ENCODE results near the gene PLA2R1.
"Not testable (repeated sequence)": the region's sequence is repeated elsewhere in the genome, so short reads cannot be mapped to it uniquely, and the experiment has no call there.

Gene PLA2R1

DNA sequence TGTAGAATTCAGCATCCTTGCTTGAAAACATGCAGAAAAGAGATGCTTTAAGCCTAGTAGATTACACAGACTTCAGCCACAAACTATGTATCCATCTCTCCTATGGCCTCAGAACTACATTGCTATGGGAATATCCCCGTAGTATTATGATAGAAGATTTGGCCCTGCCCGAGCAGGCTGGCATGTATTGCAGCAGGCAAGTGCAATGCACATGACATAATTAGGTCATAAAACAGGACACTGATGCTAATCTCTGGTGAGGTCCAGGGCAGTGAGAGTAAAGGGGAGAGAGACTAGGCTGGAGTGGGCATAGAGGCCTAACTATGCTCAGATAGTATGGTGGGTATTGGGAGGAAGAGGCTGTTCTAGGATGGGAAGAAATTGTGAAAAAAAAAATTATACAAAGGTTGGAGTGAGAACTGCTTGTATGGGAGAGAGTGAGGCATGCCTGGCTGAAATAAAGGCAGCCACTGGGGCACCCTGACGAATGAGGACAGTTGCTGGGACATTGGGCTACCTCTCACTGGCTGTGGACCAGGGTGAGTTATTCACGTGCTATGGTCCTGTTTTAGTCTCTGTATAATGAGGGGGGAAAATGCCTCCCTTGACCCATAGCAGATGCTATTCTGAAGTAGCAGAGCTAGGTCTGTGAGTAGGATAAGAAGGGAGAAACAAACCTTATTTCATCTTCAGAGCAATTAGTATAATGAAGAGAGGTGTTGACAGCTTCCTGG, 1.6 kb upstream of the PLA2R1 start:
- DNase-seq (ENCODE audit: low read depth): no peak

DNA sequence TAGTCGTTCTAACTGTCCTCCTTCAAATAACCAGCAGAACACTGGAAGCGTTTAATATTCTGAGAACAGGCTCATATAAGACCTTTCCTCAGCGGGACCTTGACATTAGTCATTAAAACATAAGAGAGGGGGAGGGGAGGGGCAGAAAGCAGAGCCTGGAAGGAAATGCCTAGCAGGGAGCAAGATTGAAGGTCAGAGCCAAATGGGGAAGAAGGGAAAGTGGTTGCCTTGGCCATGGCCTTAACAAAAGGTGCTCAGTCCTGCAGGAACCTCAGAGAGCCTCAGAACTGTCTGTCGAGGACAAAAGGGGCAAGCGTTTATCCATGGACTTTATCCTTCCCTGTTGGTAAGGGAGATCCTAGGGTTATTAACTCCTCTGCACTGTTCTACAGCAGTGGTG, 856 bp upstream of the PLA2R1 start:
- DNase-seq (ENCODE audit: low read depth): no peak

DNA sequence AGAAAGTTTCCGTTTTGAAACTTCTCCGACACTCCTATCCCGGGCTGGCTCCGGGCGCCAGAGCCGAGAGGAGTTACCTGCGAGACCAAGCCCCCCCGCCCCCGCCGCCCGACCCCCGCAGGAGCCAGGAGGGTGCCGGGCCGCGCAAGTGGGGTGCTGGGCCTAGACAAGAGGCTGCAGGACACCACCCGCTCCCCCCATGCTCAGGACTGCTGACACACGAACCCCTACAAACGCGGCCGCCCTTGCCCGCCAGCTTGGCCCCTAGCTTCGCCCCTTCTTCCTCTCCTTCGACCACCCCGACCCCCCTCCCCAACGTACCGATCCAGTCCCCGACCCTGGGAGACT, 497 bp downstream of the PLA2R1 start:
- no peak for DNase-seq (ENCODE audit: low read depth)

DNA sequence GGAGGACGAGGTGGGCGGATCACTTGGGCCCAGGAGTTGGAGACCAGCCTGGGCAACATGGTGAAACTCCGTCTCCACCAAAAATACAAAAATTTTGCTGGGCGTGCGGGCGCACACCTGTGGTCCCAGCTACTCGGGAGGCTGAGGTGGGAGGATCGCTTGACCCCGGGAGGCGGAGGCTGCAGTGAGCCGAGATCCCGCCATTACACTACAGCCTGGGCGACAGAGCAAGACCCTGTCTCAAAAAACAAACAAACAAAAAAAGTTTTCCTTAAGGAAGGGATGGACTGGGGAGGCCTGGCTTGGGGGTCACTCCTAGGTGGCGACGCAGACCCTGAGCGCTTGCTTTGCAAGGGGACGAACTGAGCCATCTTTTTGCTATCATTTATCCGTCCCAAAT, 882 bp downstream of the PLA2R1 start:
- DNase-seq (ENCODE audit: low read depth): no peak

DNA sequence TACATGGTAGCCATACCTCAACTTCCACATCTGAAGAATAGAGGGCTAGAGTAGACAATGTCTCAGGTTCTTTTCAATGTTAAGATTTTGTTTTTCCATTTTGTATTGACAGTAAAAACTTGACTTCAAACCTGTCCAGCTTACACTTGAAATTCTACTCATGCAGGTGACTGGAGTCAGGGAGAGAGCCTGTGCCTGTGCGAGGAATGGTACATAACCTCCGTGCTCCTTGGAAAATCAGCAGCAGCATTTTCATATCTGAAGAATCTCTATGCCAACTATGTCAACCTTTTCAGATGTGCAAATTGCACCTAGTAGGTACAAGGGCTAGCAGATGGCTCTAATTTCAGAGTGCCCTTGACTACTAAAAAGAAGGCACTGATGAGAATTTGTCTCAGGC, 2.1 kb downstream of the PLA2R1 start:
- no peak for DNase-seq (ENCODE audit: low read depth)

DNA sequence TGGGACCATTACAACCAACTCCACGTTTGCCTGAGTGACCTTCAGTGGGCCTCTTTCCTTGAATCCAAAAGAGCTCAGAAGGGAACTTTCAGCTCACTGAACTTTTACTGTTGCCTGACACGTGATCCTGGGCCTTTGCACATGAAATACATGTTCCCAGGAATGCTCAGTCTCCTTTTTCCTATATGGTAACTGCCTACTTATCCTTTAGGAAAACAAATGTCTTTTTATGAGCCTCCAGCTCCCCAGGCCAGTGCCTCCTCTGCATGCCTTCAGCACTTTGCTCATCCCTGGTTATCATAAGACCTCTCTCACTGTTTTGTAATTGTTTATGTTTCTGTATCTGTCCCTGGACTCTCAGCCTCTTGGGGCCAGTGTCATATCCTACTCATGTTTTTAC, 5.1 kb downstream of the PLA2R1 start:
- DNase-seq (ENCODE audit: low read depth): no peak

DNA sequence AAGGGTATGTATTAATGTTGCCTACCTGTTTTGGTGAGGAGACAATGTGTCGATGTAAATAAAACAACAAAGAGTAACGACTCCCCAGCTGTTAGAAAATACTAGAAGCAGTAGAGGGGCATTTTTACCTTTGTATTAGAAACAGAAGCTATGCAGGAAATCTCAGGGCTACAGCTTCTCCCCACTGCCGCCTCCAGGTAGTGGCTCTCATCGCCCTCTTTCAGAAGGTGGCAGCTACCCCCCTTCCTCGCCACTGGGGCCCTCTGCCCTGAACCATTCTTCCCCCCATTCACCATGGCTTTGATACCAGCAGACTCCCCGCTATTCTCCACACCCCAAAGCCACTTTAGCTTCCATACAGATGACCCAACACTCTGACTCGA, 6.7 kb downstream of the PLA2R1 start:
- no peak for DNase-seq (ENCODE audit: low read depth)

DNA sequence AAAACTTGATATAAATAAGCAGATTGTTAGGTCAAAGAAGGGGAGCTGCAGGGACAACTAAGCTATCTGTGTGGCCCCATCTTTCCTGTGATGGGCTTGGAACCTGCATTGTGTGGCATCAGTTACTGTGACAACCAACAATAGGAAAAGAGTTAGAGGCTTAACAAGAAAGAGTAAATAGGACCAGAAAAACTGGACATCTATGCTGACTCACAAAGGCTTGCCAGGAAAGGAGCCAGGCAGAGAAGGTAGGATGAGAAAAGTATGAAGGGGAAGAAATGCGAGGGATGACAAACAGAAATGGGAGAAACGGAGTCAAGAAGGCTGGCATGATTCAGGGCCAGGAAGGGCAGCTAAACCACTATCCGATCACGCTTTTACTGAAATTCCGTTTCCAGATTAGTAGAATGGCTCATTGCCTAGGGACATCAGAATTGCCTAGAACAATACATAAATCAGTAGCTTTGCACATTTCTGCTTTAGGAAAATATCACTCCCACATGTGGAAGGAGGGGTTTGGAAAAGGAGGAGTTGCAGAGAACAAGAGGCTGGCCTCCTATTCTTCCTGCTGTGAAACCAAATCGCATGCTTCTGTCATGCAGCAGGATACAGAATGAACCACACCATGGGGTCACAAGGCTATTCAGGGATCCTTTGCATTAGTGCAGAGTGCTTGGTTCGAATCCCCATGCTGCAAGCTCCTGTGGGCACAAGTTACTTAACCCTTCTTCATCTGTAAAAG, 7.3 kb downstream of the PLA2R1 start:
- DNase-seq (ENCODE audit: low read depth): no peak

DNA sequence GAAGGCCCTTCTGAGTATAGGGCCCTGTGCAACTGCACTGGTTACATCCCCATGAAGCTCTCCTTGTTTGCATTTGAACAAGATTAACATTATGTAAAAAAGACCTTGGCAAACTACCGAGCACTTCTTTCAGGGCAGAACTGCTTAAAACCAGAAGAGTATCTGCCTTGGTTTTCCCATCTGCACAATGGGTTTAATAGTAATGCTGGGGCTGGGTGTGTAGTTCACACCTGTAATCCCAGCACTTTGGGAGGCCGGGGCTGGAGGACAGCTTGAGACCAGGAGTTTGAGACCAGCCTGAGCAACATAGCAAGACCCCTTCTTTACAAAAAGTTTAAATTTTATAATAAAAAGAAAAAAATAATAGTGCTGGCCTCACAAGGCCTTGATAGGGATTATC, 8.5 kb downstream of the PLA2R1 start:
- no peak for DNase-seq (ENCODE audit: low read depth)

DNA sequence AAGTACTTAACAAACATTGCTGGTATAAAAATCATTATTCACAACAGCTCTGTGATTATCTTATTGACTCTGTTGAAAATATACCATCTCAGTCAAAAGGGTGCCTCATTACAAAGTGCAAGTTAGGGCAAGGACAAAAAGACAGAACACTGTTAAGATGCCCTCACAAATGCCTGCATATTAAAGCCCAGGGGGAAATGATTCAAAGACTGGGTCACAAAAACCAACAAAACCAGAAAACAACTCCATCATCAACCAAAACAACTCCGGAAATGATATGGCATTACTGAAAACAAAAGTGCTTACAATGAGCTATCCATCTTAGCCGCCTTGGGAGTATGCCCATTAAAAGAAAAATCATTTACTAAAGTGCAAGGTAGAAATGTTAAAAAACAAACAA, 9.9 kb downstream of the PLA2R1 start:
- no peak for DNase-seq (ENCODE audit: low read depth)

DNA sequence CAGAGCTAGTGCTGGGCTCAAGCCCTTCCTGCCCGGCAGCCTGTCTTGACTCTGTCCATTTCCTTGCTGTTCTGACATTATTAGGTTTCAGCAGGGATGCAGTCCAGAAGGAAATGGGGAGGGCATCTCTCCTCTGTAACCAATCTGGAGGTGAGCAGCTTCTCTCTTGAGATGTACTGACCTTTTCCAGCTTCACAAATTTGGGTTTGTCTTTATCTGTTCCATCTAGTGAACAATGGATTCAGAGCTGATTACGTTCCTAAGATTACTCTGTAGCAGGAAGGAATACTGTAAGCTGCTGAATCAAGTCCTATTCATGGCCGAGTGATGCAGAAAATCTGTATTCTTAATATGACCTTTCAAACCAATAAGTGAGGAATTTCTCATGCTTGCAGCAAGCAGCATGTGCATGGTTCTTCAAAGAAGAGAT, 11.0 kb downstream of the PLA2R1 start:
- no peak for DNase-seq (ENCODE audit: low read depth)

DNA sequence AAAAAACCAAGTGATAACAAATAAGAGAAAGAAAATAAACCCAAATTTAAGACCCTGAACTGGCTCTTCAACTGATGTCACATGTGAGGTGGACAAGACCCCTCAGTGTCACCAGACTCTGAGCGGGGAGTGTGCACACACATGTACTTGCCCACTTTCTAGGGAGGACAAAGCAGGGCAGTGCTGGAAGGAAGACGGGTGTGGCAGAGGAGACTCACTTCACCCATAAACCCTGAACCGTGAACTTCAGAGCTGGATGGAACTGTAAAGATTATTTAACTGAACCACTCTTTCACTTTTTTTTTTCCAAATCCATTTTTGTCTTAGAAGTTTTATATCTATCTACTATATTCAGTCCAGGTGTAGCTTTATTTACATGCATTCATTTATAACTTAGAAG, 12.3 kb downstream of the PLA2R1 start:
- no peak for DNase-seq (ENCODE audit: low read depth)

DNA sequence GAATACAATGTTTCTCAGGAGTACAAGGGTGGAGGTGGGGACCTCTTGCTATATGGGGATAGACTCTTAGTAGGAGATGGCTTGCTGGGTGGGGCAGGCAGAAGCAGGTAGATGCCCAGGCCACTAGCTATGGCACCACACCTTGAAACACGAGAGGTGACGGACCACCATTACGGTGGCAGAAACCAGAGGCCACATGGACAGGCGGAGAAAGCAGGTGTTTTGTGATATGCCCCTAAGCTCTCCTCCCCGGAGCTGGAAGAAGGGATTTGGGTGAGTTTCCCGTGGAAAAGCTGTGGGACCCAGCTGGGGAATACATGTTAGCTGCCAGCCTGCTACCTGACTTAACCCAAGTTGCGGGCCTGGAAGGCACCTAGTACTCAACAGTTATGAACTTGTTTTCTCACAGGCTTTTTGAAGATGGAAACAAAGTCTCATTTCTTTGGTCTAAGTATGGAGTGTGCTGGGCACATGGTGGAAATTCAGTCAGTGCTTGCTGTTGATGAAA, 16.7 kb downstream of the PLA2R1 start:
- DNase-seq (ENCODE audit: low read depth): no peak

DNA sequence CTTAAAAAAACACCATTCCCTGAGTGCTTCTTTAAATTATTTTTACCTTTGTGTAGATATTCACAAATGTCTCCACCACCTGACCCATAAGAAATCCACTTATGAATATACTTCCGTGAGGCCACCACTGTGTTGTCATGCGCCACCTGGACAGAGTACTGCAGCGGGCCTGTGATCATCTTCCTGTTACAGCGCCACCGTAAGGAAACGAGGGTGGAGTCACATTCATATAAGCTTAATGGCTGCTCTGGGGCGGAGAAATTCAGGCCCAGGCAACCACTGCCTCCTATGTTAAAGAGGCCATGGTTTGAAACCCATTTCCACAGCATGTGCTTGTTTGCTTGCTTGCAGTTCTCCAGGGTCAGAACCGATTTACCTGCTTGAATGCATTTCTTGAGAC, 17.7 kb downstream of the PLA2R1 start:
- DNase-seq (ENCODE audit: low read depth): no peak

DNA sequence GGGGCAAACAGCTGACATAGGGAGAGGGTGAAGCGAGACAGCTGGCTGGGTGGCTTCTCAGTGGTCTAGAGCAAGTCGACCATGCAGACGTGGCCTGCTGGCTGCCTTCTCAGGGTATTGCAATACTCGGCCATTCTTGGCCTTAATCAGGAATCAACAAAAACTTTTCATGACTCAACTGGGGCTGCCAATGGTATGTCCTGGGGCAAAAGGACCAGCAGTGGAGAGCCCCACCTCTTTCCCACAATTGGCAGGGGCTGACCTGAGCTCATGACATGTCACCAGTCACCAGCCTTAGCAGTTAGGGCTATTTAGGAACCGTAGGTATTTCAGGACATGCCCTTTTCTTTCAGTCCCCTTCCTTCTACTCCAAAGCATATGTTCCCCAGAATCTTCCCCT, 19.1 kb downstream of the PLA2R1 start:
- DNase-seq (ENCODE audit: low read depth): no peak

DNA sequence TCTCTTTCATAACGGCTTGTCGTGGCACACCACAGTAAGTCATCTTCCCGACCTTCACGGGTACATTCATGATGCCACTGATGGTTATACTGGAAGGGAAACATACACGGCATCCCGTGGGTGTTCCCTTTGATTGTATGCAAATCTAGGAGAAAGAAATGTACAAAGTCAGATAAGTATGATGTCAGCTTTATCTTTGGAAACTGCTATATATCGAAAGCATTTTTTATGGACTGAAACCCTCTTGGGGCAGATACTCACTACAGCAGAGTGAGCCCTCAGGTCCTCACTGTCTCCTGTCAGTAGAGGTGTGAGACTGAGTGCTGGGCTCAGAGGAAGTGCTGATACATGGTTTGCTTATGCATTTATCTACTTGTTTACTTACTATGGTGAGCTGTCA, 20.4 kb downstream of the PLA2R1 start:
- DNase-seq (ENCODE audit: low read depth): no peak

DNA sequence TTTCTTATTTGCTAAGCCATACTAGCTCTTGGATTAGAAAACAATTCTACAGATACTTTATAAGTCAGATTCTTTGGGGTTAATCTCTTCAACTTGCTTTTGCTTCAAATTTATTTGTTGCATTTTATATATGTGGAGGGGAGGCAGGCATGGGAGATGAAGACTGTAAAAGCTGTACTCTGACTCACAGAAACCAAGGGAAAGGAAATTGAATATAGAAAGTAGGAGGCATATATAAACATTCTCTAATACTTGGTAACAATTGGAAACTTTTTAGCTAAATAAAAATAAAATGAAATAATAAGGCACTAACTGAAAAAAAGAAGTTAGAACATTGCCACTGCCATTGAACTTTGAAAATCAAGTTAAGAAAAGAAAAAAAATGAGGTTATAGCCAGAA, 21.3 kb downstream of the PLA2R1 start:
- no peak for DNase-seq (ENCODE audit: low read depth)

DNA sequence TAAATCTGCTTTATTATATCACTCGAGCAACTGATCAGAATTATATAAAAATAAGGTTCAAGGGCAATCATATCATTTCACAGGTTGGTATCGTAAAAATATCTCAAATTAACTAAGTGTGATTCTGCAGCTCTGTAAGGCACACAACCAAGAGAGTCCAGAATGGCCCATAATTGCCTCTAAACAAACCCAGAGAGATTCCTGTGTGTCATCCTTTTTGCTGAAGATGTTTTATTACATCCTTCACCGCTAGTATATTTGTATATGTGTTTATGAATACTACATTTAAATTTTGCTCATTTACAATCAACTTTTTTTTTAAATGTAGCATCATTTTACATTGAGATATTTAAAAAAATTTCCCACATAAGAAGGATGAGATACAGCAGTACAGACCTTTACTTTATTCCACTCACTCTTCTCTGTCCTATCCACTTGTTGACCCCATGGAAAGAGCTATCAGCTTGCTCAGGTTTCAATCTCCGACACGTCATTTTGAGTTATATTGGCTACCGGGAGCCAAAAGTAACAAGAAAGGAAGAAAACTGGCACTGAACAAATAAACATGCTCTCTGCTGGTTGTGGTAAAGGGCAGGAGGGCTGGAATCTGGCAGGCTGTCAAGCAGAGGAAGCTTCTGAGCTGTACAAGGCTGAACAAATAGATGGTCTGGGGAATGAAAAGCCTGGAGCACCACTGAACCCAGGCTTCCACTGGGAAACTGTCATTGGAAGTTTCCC, 23.1 kb downstream of the PLA2R1 start:
- no peak for DNase-seq (ENCODE audit: low read depth)

DNA sequence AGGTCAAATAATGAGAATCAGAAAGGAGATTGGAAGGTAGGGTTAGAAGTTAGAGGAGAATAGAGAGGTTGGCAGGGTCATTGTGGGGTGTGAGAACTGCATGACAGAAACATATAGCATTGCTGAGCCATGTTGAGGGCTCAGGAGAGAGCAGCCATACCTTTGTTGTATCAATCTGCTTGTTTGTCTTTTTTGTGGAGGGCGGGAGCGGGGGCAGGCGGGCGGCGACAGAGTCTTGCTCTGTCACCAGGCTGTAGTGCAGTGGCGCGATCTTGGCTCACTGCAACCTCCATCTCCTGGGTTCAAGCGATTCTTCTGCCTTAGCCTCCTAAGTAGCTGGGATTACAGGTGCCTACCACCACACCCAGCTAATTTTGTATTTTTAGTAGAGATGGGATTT, 23.8 kb downstream of the PLA2R1 start:
- DNase-seq (ENCODE audit: low read depth): not testable (repeated sequence)

DNA sequence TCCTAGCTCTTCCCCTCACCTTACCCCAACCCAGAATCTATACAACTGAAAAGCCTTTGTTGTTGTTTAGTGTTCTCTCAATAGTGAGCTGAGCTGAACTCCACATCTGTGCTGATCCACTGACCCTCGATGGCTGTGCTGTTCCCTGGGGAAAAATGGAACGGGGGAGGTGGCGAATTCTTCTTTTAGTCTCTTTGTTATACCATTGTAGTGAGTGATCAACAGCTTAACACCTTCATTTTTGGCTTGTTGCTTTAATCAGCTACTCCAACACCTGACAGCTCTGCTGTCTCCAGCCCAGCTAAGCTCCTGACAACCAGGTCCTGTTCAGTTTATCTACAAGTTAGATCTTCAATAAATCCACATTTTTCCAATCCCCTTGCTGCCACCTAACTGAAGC, 25.7 kb downstream of the PLA2R1 start:
- no peak for DNase-seq (ENCODE audit: low read depth)

DNA sequence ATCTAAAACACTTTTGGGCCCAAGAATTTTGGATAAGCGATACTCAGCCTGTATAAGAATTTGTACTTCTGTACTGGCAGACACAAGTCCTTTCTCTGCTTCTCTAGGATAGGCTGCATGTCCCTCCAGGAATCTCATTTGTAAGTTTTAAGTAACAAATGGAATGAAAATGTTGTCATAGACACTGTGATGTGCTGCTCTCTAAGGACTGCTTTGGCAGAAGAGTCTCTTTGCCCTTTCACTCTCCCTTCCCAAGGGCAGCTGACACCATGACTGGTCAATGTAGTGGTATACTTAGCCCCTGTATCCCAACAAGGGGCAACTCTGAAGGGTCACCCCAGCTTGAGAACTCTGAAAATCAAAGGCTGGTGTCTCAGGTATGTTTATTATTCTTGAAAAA, 27.3 kb downstream of the PLA2R1 start:
- no peak for DNase-seq (ENCODE audit: low read depth)

DNA sequence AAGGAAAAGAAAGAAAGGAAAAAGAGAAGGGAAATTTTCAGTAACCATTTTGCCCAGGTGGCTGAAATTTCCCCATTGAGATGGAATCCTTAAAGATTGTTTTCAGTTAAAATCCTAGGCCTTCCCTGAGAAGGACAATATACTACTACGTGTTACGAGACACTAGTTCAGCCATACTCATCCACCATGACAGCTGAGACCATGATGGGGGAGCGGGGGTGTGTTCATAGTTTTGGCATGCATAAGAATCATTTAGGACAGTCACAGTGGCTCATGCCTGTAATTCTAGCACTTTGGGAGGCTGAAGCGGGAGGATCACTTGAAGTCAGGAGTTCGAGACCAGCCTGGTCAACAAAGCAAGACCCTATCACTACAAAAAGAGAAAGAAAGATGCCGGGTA, 28.0 kb downstream of the PLA2R1 start:
- no peak for DNase-seq (ENCODE audit: low read depth)

DNA sequence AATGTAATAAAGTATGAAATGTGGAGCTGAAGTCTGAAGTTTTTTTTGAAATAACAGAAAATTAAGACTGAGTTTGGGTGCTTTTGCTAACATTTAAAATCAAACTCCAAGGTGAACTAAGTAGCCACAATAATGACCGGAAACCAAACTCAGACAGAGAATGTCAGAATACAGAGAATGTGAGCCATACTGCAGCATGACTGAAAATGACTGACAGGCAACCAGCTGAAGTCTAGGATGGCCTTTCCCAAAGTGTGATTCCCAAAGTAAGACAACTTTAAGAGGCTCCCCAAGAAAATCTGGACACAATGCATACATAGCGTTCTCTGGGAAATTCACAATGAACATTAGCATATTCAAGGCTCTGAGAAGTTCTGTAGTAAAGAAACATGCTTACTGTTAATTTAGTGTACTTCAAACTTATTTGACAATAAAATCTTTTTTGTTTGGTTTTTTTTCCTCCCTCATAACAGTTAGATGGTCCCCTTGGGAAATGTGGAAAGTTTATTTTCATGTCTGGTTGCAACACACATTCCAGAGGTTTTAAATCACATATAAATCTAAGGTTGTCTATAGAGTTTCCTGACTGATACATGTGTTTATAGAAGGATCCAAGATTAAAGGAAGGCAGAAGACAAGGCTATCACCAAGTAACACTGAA, 28.6 kb downstream of the PLA2R1 start:
- no peak for DNase-seq (ENCODE audit: low read depth)
